Measurements from ENCODE around the gene PSMD4. TPM values are rescaled to one million over a fixed set of nuclear protein-coding genes. Genes with fewer than 3 reads are reported as not detected.
A peak's percentile ranks its signal among the peaks of the same experiment; 100 is the strongest.

Gene PSMD4
- total RNA-seq, 1 experiment from 2014 or later = 207 TPM

GRCh38 chr1:151309811-151310323 lies 55.3 kb downstream of the PSMD4 start:
- Histone ChIP-seq H3K4me2 (ENCODE audit: insufficient read depth, insufficient read length, low read length) (no peak overlapping the region), H3K27ac (ENCODE audit: insufficient read length, low read depth, low read length) (no peak overlapping the region), H4K20me1 (ENCODE audit: control insufficient read depth, insufficient read depth, insufficient read length) (peaks cover 2% of the 10 kb centered on the region), H3K4ac (ENCODE audit: low read depth, low read length) (no peak overlapping the region), H3K23ac (ENCODE audit: insufficient read length, low read depth, low read length) (no peak overlapping the region), H3K14ac (ENCODE audit: insufficient read depth, low read length) (no peak overlapping the region; the same call in 1 of the 2 replicates), H2BK15ac (ENCODE audit: low read depth, low read length) (no peak overlapping the region), H3K4me1 (ENCODE audit: insufficient read depth, low read length) (0 out of 2 replicates have a peak, but pooled peaks cover 5% of the 10 kb centered on the region), H2AK5ac (ENCODE audit: insufficient read length, low read length) (no peak overlapping the region), H3K23me2 (ENCODE audit: insufficient read length, low read depth, low read length, poor library complexity, severe bottlenecking) (no peaks in the 10 kb centered on the region), H4K8ac (replicated peaks; ENCODE audit: insufficient read length, low read depth, low read length) (no peak overlapping the region), H3K9ac (ENCODE audit: extremely low read depth, insufficient read length, low read length) (no peak overlapping the region), H2BK12ac (ENCODE audit: insufficient read length, low read depth, low read length) (no peak overlapping the region), H3K18ac (ENCODE audit: insufficient read length, low read depth, low read length) (no peak overlapping the region), H4K5ac (ENCODE audit: insufficient read length, low read depth, low read length) (no peak overlapping the region), H2BK20ac (ENCODE audit: low read depth, low read length, poor library complexity, severe bottlenecking) (no peak overlapping the region), H4K91ac (ENCODE audit: insufficient read length, low read depth, low read length) (no peak overlapping the region), H3K9me3 (ENCODE audit: control insufficient read depth, low read depth, low read length) (no peaks in the 10 kb centered on the region), H2AFZ (ENCODE audit: low read length) (no peak overlapping the region), H3K27me3 (ENCODE audit: insufficient read depth, low read length) (no peaks in the 10 kb centered on the region), H3K79me2 (ENCODE audit: insufficient read depth, low read length) (no peaks in the 10 kb centered on the region), H3K56ac (ENCODE audit: insufficient read length, low read depth, low read length) (no peak overlapping the region), H2BK120ac (ENCODE audit: low read depth, low read length, poor library complexity, severe bottlenecking) (no peak overlapping the region), H3T11ph (ENCODE audit: low read length) (no peak overlapping the region), H3K79me1 (ENCODE audit: insufficient read depth, low read depth, low read length, poor library complexity, severe bottlenecking) (no peaks in the 10 kb centered on the region), H2BK5ac (ENCODE audit: insufficient read length, low read length) (no peak overlapping the region)
- H3K36me3 Mint-ChIP-seq (ENCODE audit: insufficient read depth in 1 of 3, low read depth in 3 of 3) = peaks cover 21 to 70% (median 38%) of the 10 kb centered on the region in 3 experiments
- no peaks in the 10 kb centered on the region for H3K9me3 Mint-ChIP-seq
- H3K4me3 Mint-ChIP-seq = peak overlapping the region in 1 of 2 experiments; percentile 33; a peak in 1 of 5 replicates
- WGBS (ENCODE audit: extremely low coverage, insufficient read length, low lambda C conversion rate) = no CpG with 5 or more reads among the region's 7 CpGs
- TF ChIP-seq CTCF (conservative IDR thresholded peaks at IDR 0.05) = no peak
- H3K27ac Mint-ChIP-seq = peak overlapping the region; percentile 16 to 87 (median 85); a peak in 4 of 7 replicates
- H3K27me3 Mint-ChIP-seq (ENCODE audit: low read depth) = no peaks in the 10 kb centered on the region
- peaks cover 10 to 11% of the 10 kb centered on the region in 2 experiments for H3K4me1 Mint-ChIP-seq
- peak; percentile 53 for DNase-seq

Measured in H9 (cell line).